Fibroblast of the conjunctiva (primary cell): ENCODE results near the gene COPS3.

Experiments used
- DNase-seq: peaks from one replicate; pipeline ENCODE4 v3.0.0-alpha.2; 2010; ENCODE audit warnings: low read depth

COPS3 gene

GRCh38 chr17:17241656-17242055, 39.4 kb downstream of the COPS3 start:
- no peak for DNase-seq

DNA sequence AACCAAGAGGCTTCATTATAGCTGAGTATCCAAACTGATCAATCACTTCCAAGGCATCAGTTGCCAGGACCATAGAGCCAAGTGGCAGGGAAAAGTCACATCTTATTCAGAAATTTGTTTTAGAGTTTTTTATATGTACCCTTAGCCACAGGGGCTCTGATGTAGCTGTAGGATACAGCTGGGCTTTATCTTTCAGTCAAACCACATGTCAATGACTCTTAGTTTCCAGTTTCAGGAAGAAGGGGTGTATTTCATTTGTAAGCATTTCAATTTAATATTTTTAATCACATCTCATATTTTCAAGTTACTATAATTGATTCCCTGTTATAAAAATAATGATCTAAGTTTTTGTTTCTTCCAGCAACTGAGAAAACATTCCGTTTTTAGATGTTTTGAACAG, 41.2 kb downstream of the COPS3 start:
- DNase-seq: no peak

GRCh38 chr17:17237026-17237799, 43.8 kb downstream of the COPS3 start, which contains the start of gene FLCN:
TSS of gene FLCN (minus strand) at chr17:17237168. CDS start at chr17:17228137, 9,031 bp downstream.
- peak; percentile 68 for DNase-seq

GRCh38 chr17:17236295-17237025, 44.6 kb downstream of the COPS3 start:
- no peak for DNase-seq

DNA sequence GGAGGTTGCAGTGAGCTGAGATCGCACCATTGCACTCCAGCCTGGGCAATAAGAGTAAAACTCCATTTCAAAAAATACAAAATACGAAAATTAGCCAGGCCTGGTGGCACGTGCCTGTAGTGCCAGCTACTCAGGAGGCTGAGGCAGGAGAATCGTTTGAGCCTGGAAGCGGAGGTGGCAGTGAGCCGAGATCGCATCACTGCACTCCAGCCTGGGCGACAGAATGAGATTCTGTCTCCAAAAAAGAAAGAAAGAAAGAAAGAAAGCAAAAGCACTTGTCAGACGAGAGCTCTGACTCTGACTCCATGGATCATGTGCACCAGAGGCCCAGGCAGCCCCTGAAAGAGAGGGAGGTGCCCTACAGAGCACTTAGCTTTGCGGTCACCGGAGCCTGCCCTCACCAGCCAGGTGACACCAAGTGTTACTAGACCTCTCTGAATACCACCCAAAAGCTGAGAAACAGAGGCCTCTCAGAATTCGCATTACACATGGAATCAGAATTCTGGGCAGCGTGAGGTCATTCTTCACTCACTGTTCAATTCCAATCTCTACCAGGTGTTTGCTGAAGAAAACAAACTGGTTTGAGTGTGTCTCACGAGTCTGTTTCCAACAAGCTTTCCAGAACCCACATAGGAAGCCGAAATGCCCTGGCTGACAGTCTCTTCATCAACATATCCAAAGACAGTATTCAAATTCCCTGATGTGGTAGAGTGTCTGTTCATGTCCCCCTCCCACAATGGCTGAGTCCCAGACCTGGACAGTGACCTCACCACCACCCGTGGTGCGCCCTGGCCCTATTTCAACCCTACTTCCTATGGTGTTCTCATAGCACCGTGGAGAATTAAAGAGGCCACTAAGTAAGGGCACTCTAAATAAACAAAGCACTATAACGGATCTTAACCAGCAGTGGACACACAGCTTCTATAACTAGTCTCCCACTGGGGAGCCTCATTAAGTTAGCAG, 45.6 kb downstream of the COPS3 start:
- DNase-seq: no peak

- DNase-seq: no peak
Measured at GRCh38 chr17:17232303-17232621, 48.8 kb downstream of the COPS3 start.

- no peak for DNase-seq
Measured at GRCh38 chr17:17231621-17232302, 49.3 kb downstream of the COPS3 start.

- no peak for DNase-seq
Measured at GRCh38 chr17:17229416-17230384, 51.3 kb downstream of the COPS3 start.

DNA sequence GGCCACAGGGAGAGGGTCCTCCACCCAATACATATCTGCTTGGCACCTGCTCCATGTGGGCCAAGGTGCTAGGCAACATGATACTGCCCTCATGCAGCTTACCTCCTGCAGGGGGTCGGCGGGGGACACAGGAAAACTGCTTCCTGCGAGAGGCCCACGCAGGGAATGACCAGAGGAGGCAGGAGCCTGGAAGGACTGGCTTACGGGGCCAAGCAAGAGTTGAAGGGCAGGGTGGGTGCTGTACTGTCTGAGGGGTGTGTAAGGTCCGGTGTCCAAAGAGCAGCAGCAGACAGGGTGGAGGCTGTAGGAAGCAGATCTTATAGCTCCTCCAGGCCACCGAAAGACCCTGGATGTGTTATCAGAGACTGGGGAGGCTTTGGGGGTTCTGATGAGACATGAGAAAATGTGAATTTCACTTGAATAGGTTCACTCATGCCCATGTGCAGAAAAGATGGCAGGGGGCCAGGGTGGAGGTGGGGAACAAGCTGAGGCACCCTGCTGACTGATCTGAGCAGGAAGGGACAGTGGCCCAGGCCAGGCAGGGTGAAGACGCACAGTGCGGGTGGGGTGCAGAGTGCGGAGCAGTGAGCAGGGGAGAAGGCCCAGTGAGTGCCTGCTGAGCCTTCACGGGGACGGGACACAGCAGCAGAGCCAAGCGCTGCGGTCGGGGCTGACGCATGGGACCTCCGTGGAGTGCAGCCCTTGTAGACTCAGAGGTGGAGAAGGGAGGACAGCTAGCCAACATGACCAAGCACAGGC, 52.3 kb downstream of the COPS3 start:
- DNase-seq: no peak

DNA sequence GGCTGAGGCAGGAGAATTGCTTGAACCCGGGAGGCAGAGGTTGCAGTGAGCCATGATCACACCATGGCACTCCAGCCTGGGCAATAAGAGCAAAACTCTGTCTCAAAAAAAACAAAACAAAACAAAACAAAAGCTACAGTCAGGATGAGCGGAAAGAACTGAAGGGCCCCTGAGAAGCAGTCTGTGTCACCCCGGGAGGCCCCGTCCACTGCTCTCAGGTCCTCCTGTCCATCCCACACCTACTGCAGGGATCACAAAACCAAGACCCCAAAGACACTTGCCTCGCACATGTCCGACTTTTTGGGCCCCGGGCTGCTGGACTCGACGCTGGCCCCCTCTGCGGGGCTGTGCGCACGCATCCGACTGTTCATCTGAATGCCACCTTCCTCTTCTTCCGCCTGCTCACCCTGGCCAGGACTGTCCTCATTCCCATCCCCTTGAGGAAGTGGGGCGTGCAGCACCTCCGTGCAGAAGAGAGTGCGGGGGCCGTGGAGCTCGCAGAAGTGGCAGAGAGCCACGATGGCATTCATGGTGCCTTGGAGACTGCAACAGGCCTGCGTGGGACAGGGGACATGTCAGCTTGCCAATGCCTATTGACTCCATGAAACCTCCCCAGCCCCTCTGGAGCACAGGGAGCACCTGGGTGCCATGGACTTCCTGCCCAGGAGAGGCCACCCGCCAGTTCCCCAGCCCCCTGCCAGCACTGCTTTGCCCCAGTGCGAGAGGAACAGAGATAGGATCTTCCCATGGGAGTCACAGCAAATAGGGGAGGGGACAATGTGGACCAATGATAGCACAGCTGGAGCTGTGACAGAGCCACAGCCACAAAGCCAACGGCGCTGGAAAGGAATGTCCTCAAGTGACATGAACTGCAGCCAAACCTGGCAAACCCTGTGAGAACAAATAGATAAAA, 53.2 kb downstream of the COPS3 start:
- DNase-seq: no peak

- DNase-seq: no peak
Measured at GRCh38 chr17:17226451-17227265, 54.4 kb downstream of the COPS3 start.

DNA sequence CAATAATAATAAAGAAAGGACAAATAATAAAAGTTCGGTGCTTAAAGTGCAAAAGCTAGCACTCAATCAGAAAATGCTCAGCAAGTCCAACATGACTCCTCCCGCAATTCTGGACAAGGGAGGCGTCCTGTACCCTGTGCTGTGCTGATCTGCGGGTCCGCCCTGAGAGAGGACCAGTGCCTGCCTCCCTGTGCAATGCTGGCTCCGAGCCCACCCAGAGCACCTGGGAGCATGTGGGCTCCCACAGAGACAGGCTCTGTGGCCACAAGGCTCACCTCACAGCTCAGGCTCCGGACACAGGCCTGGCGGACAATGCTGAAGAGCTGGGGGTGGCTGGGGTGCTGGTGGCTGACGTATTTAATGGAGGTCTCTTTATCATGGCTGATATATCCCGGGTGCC, 55.1 kb downstream of the COPS3 start:
- DNase-seq: no peak

DNA sequence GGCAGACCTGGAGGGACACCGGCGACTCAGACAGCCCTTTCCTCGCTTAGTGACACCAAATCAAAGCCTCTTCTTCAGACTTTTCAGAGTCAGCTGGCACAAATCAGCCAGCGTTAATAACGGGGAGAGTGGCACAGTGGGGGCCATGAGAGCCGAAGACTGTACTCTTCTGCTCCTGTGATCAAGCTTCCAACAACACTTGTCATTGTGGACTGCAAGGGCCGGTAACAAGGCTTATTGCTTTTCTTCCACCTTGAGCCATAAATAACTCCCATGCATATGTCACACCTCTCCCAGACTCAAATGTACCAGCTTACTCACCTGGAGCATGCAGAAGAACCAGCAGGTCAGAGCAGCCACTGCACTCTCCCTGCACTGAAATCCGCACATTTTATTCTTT, 56.9 kb downstream of the COPS3 start:
- DNase-seq: no peak

DNA sequence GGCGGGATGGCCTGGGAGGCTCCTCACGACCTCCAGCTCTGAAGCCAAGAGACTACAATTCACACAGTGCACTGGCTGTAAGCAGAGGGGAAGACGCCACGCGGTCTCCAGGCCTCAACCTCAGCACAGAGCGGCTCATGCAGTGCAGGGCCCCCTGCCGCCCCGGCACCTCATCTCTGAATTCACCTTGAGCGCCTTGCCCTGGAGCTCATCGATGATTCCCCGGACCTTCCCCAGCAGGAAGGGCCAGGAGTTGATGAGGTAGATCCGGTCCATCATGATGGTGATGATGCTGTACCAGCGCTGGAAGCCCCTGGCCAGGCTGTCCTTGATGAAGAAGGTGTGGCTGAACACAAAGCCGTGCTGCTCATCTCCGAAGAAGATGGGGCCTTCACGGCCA, 57.3 kb downstream of the COPS3 start:
- no peak for DNase-seq

- no peak for DNase-seq
Measured at GRCh38 chr17:17221329-17221728, 59.7 kb downstream of the COPS3 start.

DNA sequence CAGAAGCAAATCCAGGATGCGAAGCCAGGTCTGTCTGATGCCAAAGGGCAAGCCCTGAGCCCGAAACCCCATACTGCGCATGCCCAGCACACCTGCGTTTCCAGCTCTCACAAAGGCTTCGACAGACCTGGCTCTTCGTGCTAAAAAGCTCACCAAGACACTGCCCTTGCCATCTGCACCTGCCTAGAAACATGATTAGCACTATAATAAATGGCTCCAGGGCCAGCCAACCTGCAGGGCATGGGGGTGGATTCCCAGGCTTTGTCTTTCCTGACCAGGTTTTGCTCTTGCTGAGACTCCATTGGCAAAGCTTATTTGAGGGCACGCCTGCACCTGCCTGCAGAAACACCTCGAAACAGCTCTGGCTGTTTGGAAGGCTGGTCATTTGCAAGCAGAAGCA, 60.5 kb downstream of the COPS3 start:
- DNase-seq: no peak

DNA sequence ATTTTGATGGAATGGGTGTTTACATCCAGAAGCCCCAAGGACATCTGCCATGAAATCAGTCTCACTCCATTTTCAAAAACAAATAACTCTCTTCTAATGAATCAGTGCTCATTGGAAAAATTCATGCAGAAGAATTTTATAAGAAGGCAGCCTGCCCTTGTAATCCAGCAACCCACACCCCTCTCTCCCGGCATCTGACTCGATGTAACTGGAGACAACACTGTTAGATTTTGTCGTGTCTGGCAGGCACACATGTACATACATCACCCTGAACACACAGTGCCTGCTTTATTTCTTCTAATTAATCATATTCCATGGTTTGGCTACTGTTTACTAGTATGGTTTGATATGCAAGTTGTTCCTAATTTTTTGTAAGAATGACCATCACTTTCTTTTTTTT, 63.1 kb downstream of the COPS3 start:
- DNase-seq: no peak

GRCh38 chr17:17216776-17217175, 64.3 kb downstream of the COPS3 start:
- DNase-seq: no peak
